DND-41 (cell line): ENCODE data around the gene SPRR2G.
"Not testable (repeated sequence)": the region's sequence is repeated elsewhere in the genome, so short reads cannot be mapped to it uniquely, and the experiment has no call there.

Source experiments
- EZH2 ChIP-seq: IDR thresholded peaks from 3 replicates; pipeline ENCODE4 v1.6.1; 2012; ENCODE audit warnings: borderline replicate concordance, low read depth, mild to moderate bottlenecking, moderate library complexity, low read length, inconsistent platforms; ENCODE audit not compliant: severe bottlenecking
- TF ChIP-seq, protein P1 (sequence below): IDR thresholded peaks from 2 replicates; pipeline ENCODE4 v1.5.1; 2012; ENCODE audit warnings: borderline replicate concordance, low read length, moderate library complexity, mild to moderate bottlenecking; ENCODE audit not compliant: poor library complexity, severe bottlenecking; ENCODE audit errors: extremely low read depth

GRCh38 chr1:153115264-153115663 lies 35.4 kb downstream of the SPRR2G start:
- not testable (repeated sequence) for TF ChIP-seq EZH2
- TF ChIP-seq, protein P1, sequence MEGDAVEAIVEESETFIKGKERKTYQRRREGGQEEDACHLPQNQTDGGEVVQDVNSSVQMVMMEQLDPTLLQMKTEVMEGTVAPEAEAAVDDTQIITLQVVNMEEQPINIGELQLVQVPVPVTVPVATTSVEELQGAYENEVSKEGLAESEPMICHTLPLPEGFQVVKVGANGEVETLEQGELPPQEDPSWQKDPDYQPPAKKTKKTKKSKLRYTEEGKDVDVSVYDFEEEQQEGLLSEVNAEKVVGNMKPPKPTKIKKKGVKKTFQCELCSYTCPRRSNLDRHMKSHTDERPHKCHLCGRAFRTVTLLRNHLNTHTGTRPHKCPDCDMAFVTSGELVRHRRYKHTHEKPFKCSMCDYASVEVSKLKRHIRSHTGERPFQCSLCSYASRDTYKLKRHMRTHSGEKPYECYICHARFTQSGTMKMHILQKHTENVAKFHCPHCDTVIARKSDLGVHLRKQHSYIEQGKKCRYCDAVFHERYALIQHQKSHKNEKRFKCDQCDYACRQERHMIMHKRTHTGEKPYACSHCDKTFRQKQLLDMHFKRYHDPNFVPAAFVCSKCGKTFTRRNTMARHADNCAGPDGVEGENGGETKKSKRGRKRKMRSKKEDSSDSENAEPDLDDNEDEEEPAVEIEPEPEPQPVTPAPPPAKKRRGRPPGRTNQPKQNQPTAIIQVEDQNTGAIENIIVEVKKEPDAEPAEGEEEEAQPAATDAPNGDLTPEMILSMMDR: not testable (repeated sequence)
